GM12878 (cell line): Measurements from ENCODE around the gene ELFN2.

ENCODE experiments used
- BCL11A ChIP-seq: IDR thresholded peaks from 2 replicates; pipeline ENCODE4 v1.6.1; 2011; ENCODE audit warnings: low read depth, low read length
- EGR1 ChIP-seq, 2 experiments: IDR thresholded peaks; 1 replicate in 1 of 2; 2 replicates in 1 of 2; pipeline ENCODE4 v1.6.1; 2011 to 2012; ENCODE audit warnings: low read depth in 2 of 2, low read length in 2 of 2, borderline replicate concordance in 1 of 2, mild to moderate bottlenecking in 1 of 2, moderate library complexity in 1 of 2
- NR2C1 ChIP-seq: fragments of 450-650 bp; IDR thresholded peaks from 2 replicates; pipeline ENCODE4 v1.6.1; 2017; ENCODE audit warnings: antibody characterized with exemption, mild to moderate bottlenecking, moderate library complexity
- POLR2A ChIP-seq: IDR thresholded peaks from 2 replicates; pipeline ENCODE4 v1.6.1; 2011; ENCODE audit warnings: low read depth, mild to moderate bottlenecking, low read length
- POLR2AphosphoS5 ChIP-seq: IDR thresholded peaks from 2 replicates; pipeline ENCODE4 v1.6.1; 2011; ENCODE audit warnings: mild to moderate bottlenecking, low read length, inconsistent platforms
- RAD21 ChIP-seq: IDR thresholded peaks from 2 replicates; pipeline ENCODE4 v1.6.1; 2011; ENCODE audit warnings: mild to moderate bottlenecking, low read depth, low read length, moderate library complexity; ENCODE audit not compliant: insufficient read depth
- WRNIP1 ChIP-seq: IDR thresholded peaks from 2 replicates; pipeline ENCODE4 v1.6.1; 2011; ENCODE audit warnings: low read depth, low read length, improper control_type of control experiment, borderline replicate concordance
- TF ChIP-seq, protein P1 (sequence below): IDR thresholded peaks from 2 replicates; pipeline ENCODE4 v1.6.1; 2012; ENCODE audit warnings: low read length, inconsistent platforms
- TF ChIP-seq, protein P2 (sequence below), 3 experiments: IDR thresholded peaks in 2 of 3; conservative IDR thresholded peaks in 1 of 3; 2 replicates each; pipeline ENCODE4 v1.5.1; 2011; ENCODE audit warnings: low read depth in 3 of 3, low read length in 3 of 3, mild to moderate bottlenecking in 3 of 3, control low read depth in 2 of 3, moderate library complexity in 2 of 3, inconsistent platforms in 1 of 3, mixed read lengths in 1 of 3; ENCODE audit not compliant: control insufficient read depth in 2 of 3, insufficient read depth in 1 of 3; ENCODE audit errors: extremely low read depth in 1 of 3

DNA sequence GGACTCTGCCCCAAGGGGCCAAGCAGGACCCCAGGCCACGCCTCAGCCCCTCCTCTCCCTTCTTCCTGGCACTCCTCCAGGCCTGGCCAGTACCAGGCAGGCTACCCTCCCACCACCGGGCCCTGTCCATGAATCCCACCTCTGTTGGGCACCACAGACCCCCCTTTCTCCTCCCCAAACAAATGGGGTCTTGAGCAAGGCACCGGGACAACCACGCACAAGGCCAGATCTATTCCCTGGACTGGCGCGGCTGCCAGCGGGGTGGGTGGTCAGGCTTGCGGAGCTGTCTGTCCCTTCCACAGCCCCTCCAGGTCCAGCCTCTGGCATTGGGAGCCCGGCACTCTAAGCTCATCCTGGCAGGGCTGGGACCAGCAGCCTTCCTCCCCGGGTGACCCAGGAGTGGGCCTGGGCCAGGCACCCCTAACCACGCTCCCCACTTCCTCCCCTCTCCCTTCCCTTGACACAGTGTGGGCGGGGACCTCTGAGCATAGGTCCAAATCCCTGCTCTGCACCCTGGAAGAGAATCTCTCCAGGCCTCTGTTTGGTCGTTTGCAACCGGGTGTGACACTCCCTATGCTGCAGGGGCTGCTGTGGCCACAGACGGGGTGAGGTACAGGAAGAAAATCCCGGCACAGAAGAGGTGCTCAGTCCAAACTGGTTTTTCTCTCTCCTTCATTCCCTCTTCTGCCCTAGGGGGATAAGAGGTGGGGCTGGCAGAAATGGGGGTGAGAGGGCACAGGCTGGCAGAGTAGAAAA, 14.6 kb downstream of the ELFN2 start:
- no peak for TF ChIP-seq RAD21
- TF ChIP-seq, protein P1, sequence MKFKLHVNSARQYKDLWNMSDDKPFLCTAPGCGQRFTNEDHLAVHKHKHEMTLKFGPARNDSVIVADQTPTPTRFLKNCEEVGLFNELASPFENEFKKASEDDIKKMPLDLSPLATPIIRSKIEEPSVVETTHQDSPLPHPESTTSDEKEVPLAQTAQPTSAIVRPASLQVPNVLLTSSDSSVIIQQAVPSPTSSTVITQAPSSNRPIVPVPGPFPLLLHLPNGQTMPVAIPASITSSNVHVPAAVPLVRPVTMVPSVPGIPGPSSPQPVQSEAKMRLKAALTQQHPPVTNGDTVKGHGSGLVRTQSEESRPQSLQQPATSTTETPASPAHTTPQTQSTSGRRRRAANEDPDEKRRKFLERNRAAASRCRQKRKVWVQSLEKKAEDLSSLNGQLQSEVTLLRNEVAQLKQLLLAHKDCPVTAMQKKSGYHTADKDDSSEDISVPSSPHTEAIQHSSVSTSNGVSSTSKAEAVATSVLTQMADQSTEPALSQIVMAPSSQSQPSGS = no peak
- no peak for TF ChIP-seq WRNIP1
- no peak for TF ChIP-seq POLR2AphosphoS5
- no peak for TF ChIP-seq POLR2A
- TF ChIP-seq EGR1 (IDR thresholded peaks at IDR 0.05; ENCODE audit: borderline replicate concordance in 1 of 2, low read depth in 2 of 2, low read length in 2 of 2) = no peak
- no peak for TF ChIP-seq NR2C1
- TF ChIP-seq, protein P2, sequence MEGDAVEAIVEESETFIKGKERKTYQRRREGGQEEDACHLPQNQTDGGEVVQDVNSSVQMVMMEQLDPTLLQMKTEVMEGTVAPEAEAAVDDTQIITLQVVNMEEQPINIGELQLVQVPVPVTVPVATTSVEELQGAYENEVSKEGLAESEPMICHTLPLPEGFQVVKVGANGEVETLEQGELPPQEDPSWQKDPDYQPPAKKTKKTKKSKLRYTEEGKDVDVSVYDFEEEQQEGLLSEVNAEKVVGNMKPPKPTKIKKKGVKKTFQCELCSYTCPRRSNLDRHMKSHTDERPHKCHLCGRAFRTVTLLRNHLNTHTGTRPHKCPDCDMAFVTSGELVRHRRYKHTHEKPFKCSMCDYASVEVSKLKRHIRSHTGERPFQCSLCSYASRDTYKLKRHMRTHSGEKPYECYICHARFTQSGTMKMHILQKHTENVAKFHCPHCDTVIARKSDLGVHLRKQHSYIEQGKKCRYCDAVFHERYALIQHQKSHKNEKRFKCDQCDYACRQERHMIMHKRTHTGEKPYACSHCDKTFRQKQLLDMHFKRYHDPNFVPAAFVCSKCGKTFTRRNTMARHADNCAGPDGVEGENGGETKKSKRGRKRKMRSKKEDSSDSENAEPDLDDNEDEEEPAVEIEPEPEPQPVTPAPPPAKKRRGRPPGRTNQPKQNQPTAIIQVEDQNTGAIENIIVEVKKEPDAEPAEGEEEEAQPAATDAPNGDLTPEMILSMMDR (IDR thresholded peaks at IDR 0.05 in 2 of 3, conservative IDR thresholded peaks at IDR 0.05 in 1 of 3; ENCODE audit: control insufficient read depth in 2 of 3, extremely low read depth in 1 of 3, insufficient read depth in 1 of 3, low read depth in 3 of 3, low read length in 3 of 3) = no peak
- no peak for TF ChIP-seq BCL11A
